Type B pancreatic cell (in vitro differentiated cells): ENCODE measurements around the gene TGFB3. TPM values are rescaled to one million over a fixed set of nuclear protein-coding genes. Genes with fewer than 3 reads are reported as not detected.

Experiments
- DNase-seq: peaks from one replicate; pipeline ENCODE4 v3.0.0; 2021; ENCODE audit warnings: mixed read lengths; ENCODE audit not compliant: unreplicated experiment; ENCODE audit errors: extremely low spot score
- H3K27ac Mint-ChIP-seq: 2 replicates; pipeline ENCODE4 v1.8.0; 2021; ENCODE audit warnings: mild to moderate bottlenecking, mixed read lengths
- H3K27me3 Mint-ChIP-seq: 2 replicates; pipeline ENCODE4 v1.8.0; 2021; ENCODE audit warnings: mixed read lengths
- H3K36me3 Mint-ChIP-seq: 2 replicates; pipeline ENCODE4 v1.8.0; 2021; ENCODE audit warnings: mixed read lengths
- H3K4me1 Mint-ChIP-seq: one replicate; pipeline ENCODE4 v1.8.0; 2021; ENCODE audit warnings: mixed read lengths; ENCODE audit not compliant: unreplicated experiment
- H3K4me3 Mint-ChIP-seq: 2 replicates; pipeline ENCODE4 v1.8.0; 2021; ENCODE audit warnings: mild to moderate bottlenecking, mixed read lengths
- H3K9me3 Mint-ChIP-seq: 2 replicates; pipeline ENCODE4 v1.8.0; 2021; ENCODE audit warnings: mixed read lengths
- CTCF ChIP-seq: fragments of 200-600 bp; sonication (generic); conservative IDR thresholded peaks from 2 replicates; pipeline ENCODE4 v1.5.0; 2021; ENCODE audit warnings: antibody characterized with exemption, mild to moderate bottlenecking
- total RNA-seq: library from RNA; stranded (reverse); gene quantifications from 2 replicates; pipeline ENCODE4 v1.2.1, GENCODE V29; 2021; ENCODE audit warnings: low replicate concordance

TGFB3 gene
- total RNA-seq, 1 donor from 2014 or later = 45.3 TPM

GRCh38 chr14:75969891-75970290, 11.9 kb downstream of the TGFB3 start:
- Mint-ChIP-seq H3K4me3 (no peak overlapping the region), H3K9me3 (no peaks in the 10 kb centered on the region), H3K27me3 (no peaks in the 10 kb centered on the region), H3K4me1 (peaks cover 15% of the 10 kb centered on the region), H3K36me3 (peaks cover 32% of the 10 kb centered on the region), H3K27ac (no peak overlapping the region)
- TF ChIP-seq CTCF = no peak
- no peak for DNase-seq

- no peak for DNase-seq
- H3K27ac Mint-ChIP-seq = no peak overlapping the region
- TF ChIP-seq CTCF = no peak
- no peaks in the 10 kb centered on the region for H3K27me3 Mint-ChIP-seq
- no peaks in the 10 kb centered on the region for H3K9me3 Mint-ChIP-seq
- peaks cover 35% of the 10 kb centered on the region for H3K36me3 Mint-ChIP-seq
- no peak overlapping the region for H3K4me3 Mint-ChIP-seq
- peaks cover 15% of the 10 kb centered on the region for H3K4me1 Mint-ChIP-seq
Observed at GRCh38 chr14:75969126-75969525, 12.7 kb downstream of the TGFB3 start.

- no peak for DNase-seq
- Mint-ChIP-seq H3K4me3 (no peak overlapping the region), H3K9me3 (no peaks in the 10 kb centered on the region), H3K36me3 (peaks cover 36% of the 10 kb centered on the region), H3K4me1 (peaks cover 15% of the 10 kb centered on the region), H3K27me3 (no peaks in the 10 kb centered on the region), H3K27ac (no peak overlapping the region)
- TF ChIP-seq CTCF = no peak
Observed at GRCh38 chr14:75968456-75968855, 13.3 kb downstream of the TGFB3 start.

GRCh38 chr14:75967866-75968265, 13.9 kb downstream of the TGFB3 start:
- Mint-ChIP-seq H3K4me3 (no peak overlapping the region), H3K27me3 (no peaks in the 10 kb centered on the region), H3K27ac (no peak overlapping the region), H3K36me3 (peaks cover 36% of the 10 kb centered on the region), H3K9me3 (no peaks in the 10 kb centered on the region), H3K4me1 (peaks cover 10% of the 10 kb centered on the region)
- TF ChIP-seq CTCF = no peak
- DNase-seq = no peak

DNA sequence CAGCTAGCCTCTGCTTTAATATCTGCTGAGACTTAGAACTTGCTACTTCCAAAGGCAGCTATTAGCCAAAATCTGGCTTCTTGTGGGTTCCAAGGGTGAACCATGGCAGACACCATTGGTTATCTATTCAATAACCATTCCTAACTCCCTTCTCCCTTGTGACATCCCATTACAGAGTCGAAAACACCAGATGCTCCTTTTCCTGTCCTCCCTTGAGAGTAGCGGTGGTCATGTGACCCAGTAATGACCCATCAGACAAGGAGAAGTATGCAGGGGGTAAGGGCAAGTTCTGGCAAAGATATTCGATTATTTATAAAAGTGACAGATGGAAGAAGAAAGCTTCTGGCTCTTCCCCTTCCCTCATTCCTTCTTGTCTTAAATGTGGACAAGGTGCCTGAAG, 20.1 kb downstream of the TGFB3 start:
- Mint-ChIP-seq H3K4me1 (peaks cover 5% of the 10 kb centered on the region), H3K9me3 (no peaks in the 10 kb centered on the region), H3K27ac (no peak overlapping the region), H3K4me3 (no peak overlapping the region), H3K27me3 (no peaks in the 10 kb centered on the region), H3K36me3 (peaks cover 59% of the 10 kb centered on the region)
- no peak for DNase-seq
- no peak for TF ChIP-seq CTCF

GRCh38 chr14:75960231-75960630, 21.6 kb downstream of the TGFB3 start:
- Mint-ChIP-seq H3K4me3 (no peak overlapping the region), H3K27ac (peak overlapping the region; percentile 25), H3K9me3 (no peaks in the 10 kb centered on the region), H3K36me3 (peaks cover 45% of the 10 kb centered on the region), H3K27me3 (no peaks in the 10 kb centered on the region), H3K4me1 (peaks cover 5% of the 10 kb centered on the region)
- no peak for DNase-seq
- TF ChIP-seq CTCF = no peak
